Gastrocnemius medialis (tissue), 4 donors: ENCODE data around the gene PXDN. TPM values are rescaled to one million over a fixed set of nuclear protein-coding genes. Genes with fewer than 3 reads are reported as not detected.

ENCODE experiments used
- ATAC-seq, 2 donors: fragments of 150-250 bp; one replicate each; pipeline ENCODE4 v1.9.1; 2016
- DNase-seq, 2 donors: peaks; one replicate each; pipeline ENCODE4 v3.0.0-alpha.2; 2019
- H3K27ac ChIP-seq, 4 donors: fragments of 200-600 bp; sonication (generic); 1 replicate in 1 of 4; 2 replicates in 3 of 4; pipeline ENCODE4 v1.5.1; 2016 to 2018; ENCODE audit warnings: mild to moderate bottlenecking in 2 of 4, moderate library complexity in 1 of 4
- H3K27me3 ChIP-seq, 3 donors: fragments of 200-600 bp; sonication (generic) in 2 of 3; 1 replicate in 1 of 3; 2 replicates in 2 of 3; pipeline versions ENCODE4 v1.5.1 to v1.6.0; 2016 to 2019; ENCODE audit warnings: mild to moderate bottlenecking in 1 of 3, moderate library complexity in 1 of 3
- H3K36me3 ChIP-seq, 2 donors: fragments of 200-600 bp; sonication (generic) in 1 of 2; one replicate each; pipeline ENCODE4 v1.5.1; 2017 to 2018
- H3K4me1 ChIP-seq, 2 donors: fragments of 200-600 bp; sonication (generic) in 1 of 2; one replicate each; pipeline ENCODE4 v1.5.1; 2016 to 2017; ENCODE audit warnings: mild to moderate bottlenecking in 2 of 2
- H3K4me3 ChIP-seq, 4 donors: fragments of 200-600 bp; sonication (generic) in 3 of 4; 1 replicate in 1 of 4; 2 replicates in 3 of 4; pipeline ENCODE4 v1.5.1; 2016 to 2019; ENCODE audit warnings: mild to moderate bottlenecking in 2 of 4
- H3K9me3 ChIP-seq, 3 donors: fragments of 200-600 bp; sonication (generic) in 2 of 3; 1 replicate in 1 of 3; 2 replicates in 2 of 3; pipeline ENCODE4 v1.5.1; 2016 to 2019
- CTCF ChIP-seq, 5 experiments: fragments of 450-650 bp in 3 of 5; fragments of 200-600 bp in 2 of 5; sonication (generic) in 2 of 5; IDR thresholded peaks in 4 of 5; conservative IDR thresholded peaks in 1 of 5; 1 replicate in 4 of 5; 2 replicates in 1 of 5; pipeline ENCODE4 v1.5.1; 2016 to 2019; ENCODE audit warnings: antibody characterized with exemption in 5 of 5, mild to moderate bottlenecking in 3 of 5, moderate library complexity in 3 of 5
- POLR2A ChIP-seq, 2 donors: fragments of 450-650 bp; IDR thresholded peaks; one replicate each; pipeline ENCODE4 v1.6.1; 2017; ENCODE audit warnings: antibody characterized with exemption in 2 of 2, mild to moderate bottlenecking in 2 of 2, moderate library complexity in 2 of 2
- in situ Hi-C, 4 donors: fragments of 200-750 bp; cut with MboI; loops; one replicate each; pipeline versions ENCODE4 v1.15.0 to v1.8.0; 2017; ENCODE audit warnings: low sequenced_read_pairs in 4 of 4
- intact Hi-C: fragments of 100-400 bp; cut with DNase I; formaldehyde crosslinking; loops from one replicate; pipeline ENCODE4 v1.15.1; 2023; ENCODE audit warnings: low total_unique reads
- total RNA-seq, 4 donors: library from RNA; depleted of rRNA; stranded (reverse); fragments of >200 nt; gene quantifications; one replicate each; pipeline versions ENCODE4 v1.1.0 to v1.2.3, GENCODE V29; 2016

PXDN gene
- total RNA-seq, 4 donors from 2014 or later = 7.8 to 13.4 (median 10.3) TPM

DNA sequence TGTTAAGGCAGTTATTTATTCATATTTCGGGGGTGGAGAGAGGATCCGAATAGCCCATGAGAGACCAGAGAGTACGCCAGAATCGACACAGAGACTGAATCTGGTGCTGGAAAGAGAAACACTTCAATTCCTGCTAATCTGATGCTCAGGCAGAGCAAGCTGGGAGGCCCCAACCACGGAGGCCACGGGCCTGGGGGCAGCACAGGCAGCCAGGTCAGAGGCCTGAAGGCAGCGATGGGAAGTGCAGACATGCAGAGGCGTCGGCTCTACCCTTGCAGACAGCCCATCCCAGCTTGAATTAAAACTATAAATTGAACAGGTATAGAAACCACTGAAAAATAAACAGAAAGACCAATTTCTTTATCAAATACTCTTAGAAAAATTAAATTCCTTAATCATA is 50.6 kb downstream of the PXDN start:
- H3K4me3 ChIP-seq = no peak overlapping the region
- TF ChIP-seq POLR2A (IDR thresholded peaks at IDR 0.05) (no peak), CTCF (IDR thresholded peaks at IDR 0.05 in 4 of 5, conservative IDR thresholded peaks at IDR 0.05 in 1 of 5) (no peak)
- no peaks in the 10 kb centered on the region for H3K9me3 ChIP-seq
- intact Hi-C loops = loop anchor here (5.0 kb wide), 1 partner anchor 41 kb away; no protein-coding TSS in a partner anchor
- H3K4me1 ChIP-seq = no peaks in the 10 kb centered on the region
- no peaks in the 10 kb centered on the region for H3K27me3 ChIP-seq
- DNase-seq (no peak), ATAC-seq (no peak)
- no peaks in the 10 kb centered on the region for H3K36me3 ChIP-seq
- in situ Hi-C loops = no loop called here
- H3K27ac ChIP-seq = no peak overlapping the region

- Histone ChIP-seq H3K4me1 (no peaks in the 10 kb centered on the region), H3K9me3 (no peaks in the 10 kb centered on the region), H3K36me3 (peaks cover 0 to 3% of the 10 kb centered on the region in 2 donors), H3K27me3 (no peaks in the 10 kb centered on the region), H3K4me3 (no peak overlapping the region), H3K27ac (no peak overlapping the region)
- TF ChIP-seq CTCF (IDR thresholded peaks at IDR 0.05 in 4 of 5, conservative IDR thresholded peaks at IDR 0.05 in 1 of 5) (no peak), POLR2A (IDR thresholded peaks at IDR 0.05) (no peak)
- no peak for ATAC-seq
- intact Hi-C loops (loop anchor here (5.0 kb wide), 1 partner anchor 40 kb away; no protein-coding TSS in a partner anchor), in situ Hi-C loops (no loop called here)
- no peak for DNase-seq
Measured at GRCh38 chr2:1692342-1692741, 52.0 kb downstream of the PXDN start.

DNA sequence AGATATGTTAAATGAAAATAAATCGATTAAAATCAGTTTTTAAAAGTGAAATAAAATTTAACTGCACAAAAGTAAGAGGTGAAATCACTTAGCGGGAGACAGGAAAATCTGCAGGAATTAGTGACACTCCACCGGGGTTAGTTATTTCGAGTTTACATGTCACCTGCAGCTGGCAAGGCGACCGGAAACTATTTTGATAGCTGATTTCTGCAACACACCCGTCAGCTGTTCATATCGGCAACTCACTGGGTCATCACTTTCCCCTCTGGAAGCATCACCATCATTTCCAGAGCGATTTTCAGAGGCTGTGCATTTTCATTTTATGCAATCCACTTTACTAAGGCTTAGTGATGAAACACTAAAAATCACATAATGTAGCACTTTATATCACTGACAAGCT is 52.9 kb downstream of the PXDN start:
- no peaks in the 10 kb centered on the region for H3K9me3 ChIP-seq
- no peak overlapping the region for H3K27ac ChIP-seq
- ATAC-seq = no peak
- H3K4me3 ChIP-seq = no peak overlapping the region
- no peak for DNase-seq
- intact Hi-C loops (loop anchor here (5.0 kb wide), 1 partner anchor 39 kb away; no protein-coding TSS in a partner anchor), in situ Hi-C loops (no loop called here)
- H3K36me3 ChIP-seq = peaks cover 0 to 5% of the 10 kb centered on the region in 2 donors
- H3K4me1 ChIP-seq = no peaks in the 10 kb centered on the region
- no peak for TF ChIP-seq POLR2A (IDR thresholded peaks at IDR 0.05)
- TF ChIP-seq CTCF (IDR thresholded peaks at IDR 0.05 in 4 of 5, conservative IDR thresholded peaks at IDR 0.05 in 1 of 5) = no peak
- peaks cover 0 to 4% (median 0%) of the 10 kb centered on the region in 3 donors for H3K27me3 ChIP-seq

DNA sequence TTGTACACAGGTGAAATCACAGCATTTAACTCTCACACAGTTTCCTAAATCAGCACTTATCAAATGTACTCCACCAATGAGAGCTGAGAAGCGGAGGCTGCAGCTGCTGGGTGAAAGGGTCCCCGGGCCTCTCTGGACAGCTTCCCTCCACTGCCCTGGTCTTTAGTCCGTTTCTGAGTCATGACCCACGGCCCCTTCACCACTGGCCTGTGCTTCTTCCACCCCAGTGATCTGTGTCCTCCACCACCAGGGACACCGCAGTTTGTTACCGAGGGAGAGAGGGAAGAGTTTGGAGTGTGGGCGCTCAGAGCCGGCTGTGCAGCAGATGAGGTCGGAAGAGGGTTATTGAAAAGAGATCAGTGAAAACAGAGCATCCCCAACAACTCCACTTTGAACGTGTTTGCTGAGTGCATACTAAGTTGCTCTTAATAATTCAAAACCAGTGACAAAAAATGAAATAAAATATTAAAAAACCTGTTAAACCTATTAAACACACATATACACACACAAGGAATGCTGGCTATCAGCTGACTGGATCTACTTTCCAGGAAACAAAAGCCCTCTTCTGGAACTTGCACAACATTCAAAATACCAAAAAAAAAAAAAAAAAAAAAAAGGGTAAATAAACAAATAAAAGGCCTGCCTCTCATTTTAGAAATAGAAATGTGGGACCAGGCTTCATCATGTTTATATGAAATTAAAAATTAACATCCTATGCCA is 54.1 kb downstream of the PXDN start:
- in situ Hi-C loops = no loop called here
- intact Hi-C loops = loop anchor here (5.0 kb wide), 1 partner anchor 38 kb away; no protein-coding TSS in a partner anchor
- Histone ChIP-seq H3K4me3 (no peak overlapping the region), H3K9me3 (no peaks in the 10 kb centered on the region), H3K27me3 (peaks cover 0 to 4% (median 0%) of the 10 kb centered on the region in 3 donors), H3K4me1 (no peaks in the 10 kb centered on the region), H3K27ac (no peak overlapping the region), H3K36me3 (peaks cover 0 to 5% of the 10 kb centered on the region in 2 donors)
- no peak for ATAC-seq
- TF ChIP-seq CTCF (IDR thresholded peaks at IDR 0.05 in 4 of 5, conservative IDR thresholded peaks at IDR 0.05 in 1 of 5) (no peak), POLR2A (IDR thresholded peaks at IDR 0.05) (no peak)
- DNase-seq = no peak
